ENCODE data around the gene PHACTR3.

PHACTR3 gene

DNA sequence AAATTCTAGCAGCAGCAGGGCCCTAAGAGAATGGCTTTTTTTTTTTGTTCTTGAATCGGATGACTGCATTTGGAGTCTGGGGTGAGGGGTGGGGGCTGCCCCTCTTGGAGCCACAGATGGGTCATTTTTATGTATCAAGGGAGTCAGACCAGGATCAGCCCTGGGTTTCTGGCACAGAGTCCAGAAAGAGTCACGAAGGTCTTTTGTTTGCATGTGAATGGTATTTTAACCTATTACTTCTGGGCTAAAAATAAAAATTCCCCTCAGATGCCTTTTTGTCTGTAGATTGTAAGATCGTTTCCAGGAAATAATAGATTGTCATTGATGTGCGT, 72.5 kb downstream of the PHACTR3 start:
- TF ChIP-seq, protein P1, sequence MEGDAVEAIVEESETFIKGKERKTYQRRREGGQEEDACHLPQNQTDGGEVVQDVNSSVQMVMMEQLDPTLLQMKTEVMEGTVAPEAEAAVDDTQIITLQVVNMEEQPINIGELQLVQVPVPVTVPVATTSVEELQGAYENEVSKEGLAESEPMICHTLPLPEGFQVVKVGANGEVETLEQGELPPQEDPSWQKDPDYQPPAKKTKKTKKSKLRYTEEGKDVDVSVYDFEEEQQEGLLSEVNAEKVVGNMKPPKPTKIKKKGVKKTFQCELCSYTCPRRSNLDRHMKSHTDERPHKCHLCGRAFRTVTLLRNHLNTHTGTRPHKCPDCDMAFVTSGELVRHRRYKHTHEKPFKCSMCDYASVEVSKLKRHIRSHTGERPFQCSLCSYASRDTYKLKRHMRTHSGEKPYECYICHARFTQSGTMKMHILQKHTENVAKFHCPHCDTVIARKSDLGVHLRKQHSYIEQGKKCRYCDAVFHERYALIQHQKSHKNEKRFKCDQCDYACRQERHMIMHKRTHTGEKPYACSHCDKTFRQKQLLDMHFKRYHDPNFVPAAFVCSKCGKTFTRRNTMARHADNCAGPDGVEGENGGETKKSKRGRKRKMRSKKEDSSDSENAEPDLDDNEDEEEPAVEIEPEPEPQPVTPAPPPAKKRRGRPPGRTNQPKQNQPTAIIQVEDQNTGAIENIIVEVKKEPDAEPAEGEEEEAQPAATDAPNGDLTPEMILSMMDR (IDR thresholded peaks at IDR 0.05; ENCODE audit: unreplicated experiment in 3 of 3): no peak
- Mint-ChIP-seq H3K27ac (no peak overlapping the region), H3K9me3 (no peaks in the 10 kb centered on the region), H3K27me3 (ENCODE audit: low read depth) (peaks cover 70% of the 10 kb centered on the region), H3K4me3 (no peak overlapping the region), H3K4me1 (peaks cover 9% of the 10 kb centered on the region), H3K36me3 (ENCODE audit: low read depth) (no peaks in the 10 kb centered on the region)

DNA sequence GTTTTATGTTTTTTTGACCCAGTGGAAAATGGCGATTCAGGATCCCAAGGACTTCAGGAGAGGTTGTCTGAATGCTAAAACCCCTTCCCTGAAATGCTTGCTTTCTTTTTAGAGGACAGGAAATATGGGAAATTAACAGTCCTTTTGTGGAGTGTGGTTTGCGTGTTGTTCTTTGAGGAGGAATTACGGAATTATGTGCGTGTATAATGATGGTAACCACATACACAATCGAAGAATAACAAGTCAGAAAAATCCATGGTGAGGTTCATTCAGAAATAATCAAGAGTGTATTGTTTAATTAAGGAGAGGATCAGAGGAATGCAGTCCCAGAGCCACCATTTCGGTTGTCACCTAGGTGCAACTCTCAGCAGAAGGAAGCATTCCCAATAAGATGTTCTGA, 73.2 kb downstream of the PHACTR3 start:
- no peak overlapping the region for H3K4me3 Mint-ChIP-seq
- TF ChIP-seq, protein P1 (IDR thresholded peaks at IDR 0.05; ENCODE audit: unreplicated experiment in 3 of 3): no peak
- H3K36me3 Mint-ChIP-seq (ENCODE audit: low read depth): no peaks in the 10 kb centered on the region
- peaks cover 67% of the 10 kb centered on the region for H3K27me3 Mint-ChIP-seq (ENCODE audit: low read depth)
- H3K4me1 Mint-ChIP-seq: peaks cover 9% of the 10 kb centered on the region
- no peaks in the 10 kb centered on the region for H3K9me3 Mint-ChIP-seq
- no peak overlapping the region for H3K27ac Mint-ChIP-seq

DNA sequence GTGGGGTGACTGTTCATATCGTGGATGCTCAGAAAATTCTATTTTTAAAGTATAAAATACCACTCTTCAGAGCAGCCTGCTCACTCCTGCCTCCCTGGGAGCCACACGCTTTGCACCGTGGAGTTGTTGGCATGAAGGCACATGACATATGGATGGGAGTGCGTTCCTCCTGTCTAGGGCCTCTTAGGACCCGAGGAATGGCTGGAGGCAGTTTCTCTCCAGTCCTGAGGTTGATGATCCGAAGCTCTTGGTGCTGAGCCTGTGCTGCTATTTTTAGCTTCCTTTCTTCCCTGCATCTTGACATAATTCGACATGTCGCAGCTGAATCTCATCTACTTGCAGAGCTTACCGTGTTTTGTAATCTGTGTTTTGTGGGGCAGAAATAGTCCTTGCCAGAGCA, 73.9 kb downstream of the PHACTR3 start:
- H3K36me3 Mint-ChIP-seq (ENCODE audit: low read depth): no peaks in the 10 kb centered on the region
- no peaks in the 10 kb centered on the region for H3K9me3 Mint-ChIP-seq
- no peak overlapping the region for H3K4me3 Mint-ChIP-seq
- H3K27me3 Mint-ChIP-seq (ENCODE audit: low read depth): peaks cover 66% of the 10 kb centered on the region
- H3K27ac Mint-ChIP-seq: no peak overlapping the region
- H3K4me1 Mint-ChIP-seq: peaks cover 9% of the 10 kb centered on the region
- TF ChIP-seq, protein P1 (IDR thresholded peaks at IDR 0.05; ENCODE audit: unreplicated experiment in 3 of 3): no peak

DNA sequence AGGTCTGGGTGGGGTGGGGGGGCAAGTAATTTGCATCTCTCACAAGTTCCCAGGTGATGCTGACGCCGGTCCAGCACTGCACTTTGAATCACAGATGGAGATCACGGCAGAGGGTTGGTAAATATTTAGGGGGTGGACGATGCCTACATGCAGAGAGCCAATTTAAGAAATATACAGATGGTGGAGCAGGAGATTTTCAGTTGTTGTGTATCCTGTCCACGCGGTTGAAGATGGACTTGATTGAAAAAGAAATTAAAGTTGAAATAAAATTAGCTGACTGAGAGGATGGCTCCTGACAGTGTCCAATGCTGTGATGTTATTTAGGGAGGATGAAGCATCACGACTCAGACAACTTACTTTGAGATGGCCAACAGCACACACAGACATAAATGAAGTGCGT, 74.6 kb downstream of the PHACTR3 start:
- H3K36me3 Mint-ChIP-seq (ENCODE audit: low read depth): no peaks in the 10 kb centered on the region
- TF ChIP-seq, protein P1 (IDR thresholded peaks at IDR 0.05; ENCODE audit: unreplicated experiment in 3 of 3): no peak
- H3K27me3 Mint-ChIP-seq (ENCODE audit: low read depth): peaks cover 65% of the 10 kb centered on the region
- no peak overlapping the region for H3K4me3 Mint-ChIP-seq
- H3K27ac Mint-ChIP-seq: no peak overlapping the region
- no peaks in the 10 kb centered on the region for H3K9me3 Mint-ChIP-seq
- H3K4me1 Mint-ChIP-seq: peaks cover 9% of the 10 kb centered on the region

DNA sequence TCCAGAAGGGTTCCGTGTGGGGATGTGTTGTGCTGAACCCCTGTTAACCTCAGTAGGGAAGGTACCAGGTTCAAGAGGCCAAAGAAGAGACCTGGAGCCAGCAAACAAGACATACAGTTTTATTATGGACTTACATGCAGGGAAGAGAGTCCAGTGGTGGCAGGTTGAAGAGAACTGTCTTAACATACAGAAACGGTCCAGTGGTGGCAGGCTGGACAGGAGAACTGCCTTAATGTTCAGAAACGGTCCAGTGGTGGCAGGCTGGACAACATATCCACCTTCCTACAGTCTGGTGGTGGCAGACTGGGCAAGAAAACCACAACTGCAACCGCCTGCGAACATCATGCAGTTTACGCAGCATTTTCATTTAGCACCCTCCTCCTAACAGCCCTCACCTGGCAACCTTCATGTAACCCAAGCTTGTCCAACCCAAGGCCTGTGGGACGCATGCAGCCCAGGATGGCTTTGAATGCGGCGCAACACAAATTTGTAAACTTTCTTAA, 75.9 kb downstream of the PHACTR3 start:
- Mint-ChIP-seq H3K9me3 (no peaks in the 10 kb centered on the region), H3K4me3 (no peak overlapping the region), H3K4me1 (peaks cover 9% of the 10 kb centered on the region), H3K27ac (no peak overlapping the region), H3K36me3 (ENCODE audit: low read depth) (no peaks in the 10 kb centered on the region), H3K27me3 (ENCODE audit: low read depth) (peaks cover 58% of the 10 kb centered on the region)
- TF ChIP-seq, protein P1 (IDR thresholded peaks at IDR 0.05; ENCODE audit: unreplicated experiment in 3 of 3): no peak

DNA sequence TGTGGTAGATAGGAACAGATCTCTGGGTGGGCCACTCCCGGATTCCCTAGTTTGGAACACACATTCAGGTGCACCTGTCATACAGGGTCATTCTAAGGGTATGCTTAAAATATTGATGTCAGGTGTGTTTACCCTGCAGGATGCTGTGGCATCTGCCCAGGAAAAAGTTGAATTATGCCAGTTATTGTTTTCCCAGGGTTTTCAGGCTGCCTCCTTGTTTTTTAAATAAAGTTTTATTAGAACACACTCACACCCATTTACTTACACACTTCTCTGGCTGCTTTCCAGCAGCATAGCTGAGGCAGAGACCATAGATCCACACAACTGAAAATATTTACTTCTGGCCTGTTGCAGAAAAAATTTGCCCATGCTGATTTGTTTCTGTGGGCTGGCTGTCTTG, 76.5 kb downstream of the PHACTR3 start:
- Mint-ChIP-seq H3K4me1 (peaks cover 9% of the 10 kb centered on the region), H3K36me3 (ENCODE audit: low read depth) (no peaks in the 10 kb centered on the region), H3K27ac (no peak overlapping the region)

More for the DNA sequence above, 76.5 kb downstream of the PHACTR3 start:
- Mint-ChIP-seq H3K4me3 (no peak overlapping the region), H3K27me3 (ENCODE audit: low read depth) (peaks cover 58% of the 10 kb centered on the region), H3K9me3 (no peaks in the 10 kb centered on the region)
- TF ChIP-seq, protein P1 (IDR thresholded peaks at IDR 0.05; ENCODE audit: unreplicated experiment in 3 of 3): no peak
